WI38 (cell line): ENCODE results near the gene METTL26.

Experiments used
- H3K4me3 ChIP-seq: 2 replicates; pipeline ENCODE4 v1.5.1; 2011; ENCODE audit warnings: low read depth, mild to moderate bottlenecking, control low read depth, low read length
- TF ChIP-seq, protein P1 (sequence below): IDR thresholded peaks from 2 replicates; pipeline ENCODE4 v1.5.1; 2012; ENCODE audit warnings: low read depth, mild to moderate bottlenecking, control low read depth, low read length

Gene METTL26

DNA sequence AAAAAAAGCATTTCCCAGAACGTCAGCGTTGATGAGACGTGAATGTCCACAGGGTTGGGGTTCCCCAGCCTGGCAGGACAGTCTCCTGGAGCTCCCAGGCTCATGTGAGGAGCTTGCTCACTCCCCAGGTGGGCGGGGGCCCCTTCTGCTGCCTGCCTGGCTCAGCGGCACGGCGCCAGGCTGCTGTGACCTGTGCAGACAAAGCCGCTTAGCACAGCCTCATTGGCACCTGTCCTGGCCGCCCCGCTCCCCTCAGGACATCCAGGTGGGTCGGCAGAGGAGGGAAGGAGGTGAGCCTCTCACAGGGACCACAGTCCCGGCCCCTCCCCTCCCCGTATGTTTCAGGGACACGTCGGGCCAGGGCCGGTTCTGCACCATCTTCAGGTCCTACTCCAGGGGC, 18.2 kb downstream of the METTL26 start:
- no peak overlapping the region for H3K4me3 ChIP-seq
- TF ChIP-seq, protein P1, sequence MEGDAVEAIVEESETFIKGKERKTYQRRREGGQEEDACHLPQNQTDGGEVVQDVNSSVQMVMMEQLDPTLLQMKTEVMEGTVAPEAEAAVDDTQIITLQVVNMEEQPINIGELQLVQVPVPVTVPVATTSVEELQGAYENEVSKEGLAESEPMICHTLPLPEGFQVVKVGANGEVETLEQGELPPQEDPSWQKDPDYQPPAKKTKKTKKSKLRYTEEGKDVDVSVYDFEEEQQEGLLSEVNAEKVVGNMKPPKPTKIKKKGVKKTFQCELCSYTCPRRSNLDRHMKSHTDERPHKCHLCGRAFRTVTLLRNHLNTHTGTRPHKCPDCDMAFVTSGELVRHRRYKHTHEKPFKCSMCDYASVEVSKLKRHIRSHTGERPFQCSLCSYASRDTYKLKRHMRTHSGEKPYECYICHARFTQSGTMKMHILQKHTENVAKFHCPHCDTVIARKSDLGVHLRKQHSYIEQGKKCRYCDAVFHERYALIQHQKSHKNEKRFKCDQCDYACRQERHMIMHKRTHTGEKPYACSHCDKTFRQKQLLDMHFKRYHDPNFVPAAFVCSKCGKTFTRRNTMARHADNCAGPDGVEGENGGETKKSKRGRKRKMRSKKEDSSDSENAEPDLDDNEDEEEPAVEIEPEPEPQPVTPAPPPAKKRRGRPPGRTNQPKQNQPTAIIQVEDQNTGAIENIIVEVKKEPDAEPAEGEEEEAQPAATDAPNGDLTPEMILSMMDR, result no peak

DNA sequence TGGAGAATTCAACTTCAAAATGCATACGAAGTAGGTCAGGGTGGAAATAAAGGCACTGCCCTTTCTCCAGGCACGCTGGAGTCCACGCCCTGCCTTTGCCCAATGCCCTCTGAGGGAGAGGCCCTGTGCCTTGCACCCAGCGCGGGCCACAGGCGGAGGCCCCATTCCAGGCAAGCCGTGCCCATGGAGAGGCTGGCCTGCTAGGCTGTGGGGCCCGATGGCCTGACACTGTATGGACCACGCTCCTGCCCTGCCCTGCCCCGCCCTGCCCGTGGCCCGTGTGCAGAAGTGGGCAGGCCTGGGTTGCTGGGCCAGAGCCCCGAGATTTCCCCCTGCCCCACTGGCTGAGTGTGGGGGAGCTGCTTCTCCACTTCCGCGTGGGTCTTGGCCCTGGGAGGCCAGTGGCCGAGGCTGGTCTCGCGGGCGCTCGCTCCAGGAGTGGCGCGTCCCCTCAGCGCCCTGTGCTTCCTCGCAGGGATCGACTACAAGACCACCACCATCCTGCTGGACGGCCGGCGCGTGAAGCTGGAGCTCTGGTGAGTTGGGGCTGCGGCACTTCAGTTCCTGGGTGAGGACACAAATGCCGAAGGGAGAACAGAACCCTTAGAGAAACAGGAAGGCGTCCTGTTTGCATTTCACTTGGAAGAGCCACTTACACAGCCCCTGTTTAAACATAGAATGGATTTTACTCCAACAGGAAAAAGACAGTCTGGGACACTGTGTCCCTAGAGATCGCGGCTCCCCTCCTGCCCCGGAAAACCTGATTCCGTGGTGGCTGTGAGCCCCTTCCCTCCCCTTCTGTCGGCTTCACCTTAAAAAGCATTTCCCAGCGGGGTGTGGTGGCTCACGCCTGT, 19.1 kb downstream of the METTL26 start:
- H3K4me3 ChIP-seq, result no peak overlapping the region
- TF ChIP-seq, protein P1, result no peak

DNA sequence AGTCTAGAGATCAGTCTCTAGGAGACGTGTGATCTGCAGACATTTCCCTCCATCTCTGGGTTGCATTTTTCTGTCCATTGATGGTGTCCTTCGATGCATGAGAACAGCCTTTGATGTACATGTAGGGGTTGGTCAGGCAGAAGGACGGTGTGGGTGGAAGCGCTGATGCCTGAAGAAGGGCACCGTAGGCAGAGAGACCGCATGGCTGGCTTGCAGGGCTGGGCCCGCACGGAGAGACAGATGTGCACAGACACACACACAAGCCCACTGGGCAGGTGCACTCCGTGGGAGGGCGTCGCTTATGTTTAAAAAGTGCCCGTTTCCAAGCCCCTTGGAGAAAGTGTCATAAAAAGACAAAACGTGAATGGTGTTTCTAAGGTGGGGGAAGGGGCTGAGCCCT, 21.0 kb downstream of the METTL26 start:
- H3K4me3 ChIP-seq, result no peak overlapping the region
- TF ChIP-seq, protein P1, result no peak

DNA sequence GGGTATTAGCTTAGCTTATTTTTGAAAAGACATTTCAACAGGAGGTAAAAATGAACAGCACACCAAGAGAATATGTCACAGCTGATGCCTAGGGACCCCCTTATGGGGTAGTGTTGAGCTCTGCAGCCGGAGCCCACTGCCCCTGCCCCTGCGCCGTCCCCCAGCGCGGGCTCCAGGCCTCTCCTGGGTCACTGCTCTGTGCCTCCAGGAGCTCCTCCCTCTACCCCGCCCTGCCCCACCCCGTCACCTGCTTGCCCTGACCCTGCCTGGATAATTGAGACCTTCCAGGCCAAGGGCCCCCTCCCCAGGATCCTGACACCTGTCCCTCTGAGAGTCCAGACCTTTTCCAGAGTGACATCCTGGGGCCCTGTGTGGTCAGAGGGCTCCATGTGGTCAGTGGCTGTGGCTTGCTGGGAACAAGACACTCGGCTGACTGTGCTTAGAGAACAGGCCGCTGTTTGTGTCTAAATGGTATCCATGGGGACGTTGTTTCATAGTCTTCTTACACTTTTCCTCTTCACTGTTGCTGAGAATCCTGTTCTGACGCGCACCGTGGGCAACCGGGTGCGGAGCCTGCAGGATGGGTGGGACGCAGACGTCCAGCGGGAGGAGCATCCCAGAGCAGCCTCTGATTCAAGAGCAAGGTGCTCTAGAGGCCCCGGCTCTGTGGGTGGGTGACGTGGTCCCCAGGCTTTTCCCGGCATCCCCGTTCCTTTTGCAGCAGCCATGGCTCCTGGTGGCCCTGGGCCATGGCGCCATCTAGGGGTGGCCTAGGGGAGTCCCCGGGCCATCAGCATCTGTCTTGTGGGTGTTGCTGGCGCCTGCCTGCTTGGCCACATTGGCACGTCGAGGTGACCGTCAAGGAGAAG, 25.4 kb downstream of the METTL26 start:
- TF ChIP-seq, protein P1, result peak; percentile 30; the same call in 1 of the 2 replicates
- H3K4me3 ChIP-seq, result no peak overlapping the region

DNA sequence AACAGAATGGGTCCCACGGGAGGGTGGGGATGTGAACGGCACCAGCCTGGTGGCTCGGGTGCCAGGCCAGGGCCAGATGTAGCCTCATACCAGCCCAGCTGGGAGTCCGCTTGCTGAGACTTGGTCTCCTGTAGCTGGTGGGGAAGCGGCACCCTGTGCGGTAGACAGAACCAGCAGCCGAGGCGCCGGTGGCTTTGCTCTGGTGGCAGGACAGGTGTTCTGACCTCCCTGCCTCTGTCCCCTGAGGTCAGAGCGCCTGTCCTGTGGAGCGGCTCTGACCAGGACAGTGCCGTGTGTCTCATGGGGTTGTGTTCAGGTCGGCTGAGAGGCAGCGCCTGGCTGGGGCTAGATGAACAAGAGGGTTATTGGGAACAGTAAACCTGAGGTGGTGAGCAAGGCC, 26.1 kb downstream of the METTL26 start:
- TF ChIP-seq, protein P1, result no peak
- H3K4me3 ChIP-seq, result no peak overlapping the region

DNA sequence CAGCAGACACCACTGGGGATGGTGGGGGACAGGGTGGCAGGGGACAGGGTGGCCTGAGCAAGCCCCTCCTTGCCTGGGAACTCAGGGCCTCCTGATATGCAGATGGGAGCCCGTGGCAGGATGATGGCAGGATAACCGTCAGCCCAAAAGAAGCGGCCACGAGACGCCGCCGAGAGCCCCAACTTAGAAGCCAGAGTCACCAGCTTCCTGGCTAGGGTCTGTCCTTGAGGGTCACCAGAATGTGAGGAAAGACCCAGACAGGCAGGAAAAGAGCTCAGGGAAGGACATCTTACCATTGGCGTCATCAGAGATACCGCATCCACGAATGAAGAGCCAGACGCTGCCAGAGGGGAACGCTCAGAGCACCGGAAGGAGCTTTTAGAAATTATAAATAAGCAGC, 26.8 kb downstream of the METTL26 start:
- TF ChIP-seq, protein P1, result no peak
- H3K4me3 ChIP-seq, result no peak overlapping the region

DNA sequence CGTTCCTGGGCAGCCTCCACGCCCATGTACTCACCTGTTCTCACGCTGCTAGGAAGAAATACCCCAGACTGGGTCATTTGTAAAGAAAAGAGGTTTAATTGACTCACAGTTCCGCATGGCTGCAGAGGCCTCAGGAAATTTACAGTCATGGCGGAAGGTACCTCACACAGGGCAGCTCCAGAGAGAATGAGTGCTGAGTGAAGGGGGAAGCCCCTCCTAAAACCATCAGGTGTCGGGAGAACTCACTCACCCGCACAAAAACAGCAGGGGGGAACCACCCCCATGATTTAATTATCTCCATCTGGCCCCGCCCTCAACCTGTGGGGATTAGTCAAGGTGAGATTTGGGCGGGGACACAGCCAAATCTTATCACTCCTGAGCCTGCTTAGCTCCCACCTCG, 28.1 kb downstream of the METTL26 start:
- TF ChIP-seq, protein P1, result no peak
- H3K4me3 ChIP-seq, result no peak overlapping the region
